Breast epithelium (tissue), 3 donors: ENCODE measurements around the gene GNG10.
"Not testable (repeated sequence)": the region's sequence is repeated elsewhere in the genome, so short reads cannot be mapped to it uniquely, and the experiment has no call there.

Experiments used
- POLR2A ChIP-seq: fragments of 450-650 bp; IDR thresholded peaks from one replicate; pipeline ENCODE4 v1.6.1; 2016; ENCODE audit warnings: antibody characterized with exemption, mild to moderate bottlenecking, moderate library complexity
- POLR2AphosphoS5 ChIP-seq, 3 donors: sonication (generic); formaldehyde crosslinking; IDR thresholded peaks; one replicate each; pipeline ENCODE4 v1.6.1; 2017; ENCODE audit warnings: antibody characterized with exemption in 3 of 3
- TF ChIP-seq, protein P1 (sequence below), 3 donors: fragments of 450-650 bp; IDR thresholded peaks; one replicate each; pipeline ENCODE4 v1.5.1; 2016 to 2017; ENCODE audit warnings: antibody characterized with exemption in 3 of 3, mild to moderate bottlenecking in 3 of 3, moderate library complexity in 3 of 3

DNA sequence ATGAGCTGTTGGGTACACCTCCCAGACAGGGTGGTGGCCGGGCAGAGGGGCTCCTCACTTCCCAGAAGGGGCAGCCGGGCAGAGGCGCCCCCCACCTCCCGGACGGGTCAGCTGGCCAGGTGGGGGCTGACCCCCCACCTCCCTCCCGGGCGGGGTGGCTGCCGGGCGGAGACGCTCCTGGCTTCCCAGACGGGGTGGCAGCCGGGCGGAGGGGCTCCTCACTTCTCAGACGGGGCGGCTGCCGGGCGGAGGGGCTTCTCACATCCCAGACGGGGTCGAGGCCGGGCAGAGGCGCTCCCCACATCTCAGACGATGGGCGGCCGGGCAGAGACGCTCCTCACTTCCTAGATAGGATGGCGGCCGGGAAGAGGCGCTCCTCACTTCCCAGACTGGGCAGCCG is 44.1 kb upstream of the GNG10 start:
- TF ChIP-seq, protein P1, sequence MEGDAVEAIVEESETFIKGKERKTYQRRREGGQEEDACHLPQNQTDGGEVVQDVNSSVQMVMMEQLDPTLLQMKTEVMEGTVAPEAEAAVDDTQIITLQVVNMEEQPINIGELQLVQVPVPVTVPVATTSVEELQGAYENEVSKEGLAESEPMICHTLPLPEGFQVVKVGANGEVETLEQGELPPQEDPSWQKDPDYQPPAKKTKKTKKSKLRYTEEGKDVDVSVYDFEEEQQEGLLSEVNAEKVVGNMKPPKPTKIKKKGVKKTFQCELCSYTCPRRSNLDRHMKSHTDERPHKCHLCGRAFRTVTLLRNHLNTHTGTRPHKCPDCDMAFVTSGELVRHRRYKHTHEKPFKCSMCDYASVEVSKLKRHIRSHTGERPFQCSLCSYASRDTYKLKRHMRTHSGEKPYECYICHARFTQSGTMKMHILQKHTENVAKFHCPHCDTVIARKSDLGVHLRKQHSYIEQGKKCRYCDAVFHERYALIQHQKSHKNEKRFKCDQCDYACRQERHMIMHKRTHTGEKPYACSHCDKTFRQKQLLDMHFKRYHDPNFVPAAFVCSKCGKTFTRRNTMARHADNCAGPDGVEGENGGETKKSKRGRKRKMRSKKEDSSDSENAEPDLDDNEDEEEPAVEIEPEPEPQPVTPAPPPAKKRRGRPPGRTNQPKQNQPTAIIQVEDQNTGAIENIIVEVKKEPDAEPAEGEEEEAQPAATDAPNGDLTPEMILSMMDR (IDR thresholded peaks at IDR 0.05) = not testable (repeated sequence)
- not testable (repeated sequence) for TF ChIP-seq POLR2AphosphoS5 (IDR thresholded peaks at IDR 0.05); POLR2A
